ENCODE data around the gene ALK.

GRCh38 chr2:29398384-29399237 lies 522.8 kb downstream of the ALK start:
- TF ChIP-seq, protein P1, sequence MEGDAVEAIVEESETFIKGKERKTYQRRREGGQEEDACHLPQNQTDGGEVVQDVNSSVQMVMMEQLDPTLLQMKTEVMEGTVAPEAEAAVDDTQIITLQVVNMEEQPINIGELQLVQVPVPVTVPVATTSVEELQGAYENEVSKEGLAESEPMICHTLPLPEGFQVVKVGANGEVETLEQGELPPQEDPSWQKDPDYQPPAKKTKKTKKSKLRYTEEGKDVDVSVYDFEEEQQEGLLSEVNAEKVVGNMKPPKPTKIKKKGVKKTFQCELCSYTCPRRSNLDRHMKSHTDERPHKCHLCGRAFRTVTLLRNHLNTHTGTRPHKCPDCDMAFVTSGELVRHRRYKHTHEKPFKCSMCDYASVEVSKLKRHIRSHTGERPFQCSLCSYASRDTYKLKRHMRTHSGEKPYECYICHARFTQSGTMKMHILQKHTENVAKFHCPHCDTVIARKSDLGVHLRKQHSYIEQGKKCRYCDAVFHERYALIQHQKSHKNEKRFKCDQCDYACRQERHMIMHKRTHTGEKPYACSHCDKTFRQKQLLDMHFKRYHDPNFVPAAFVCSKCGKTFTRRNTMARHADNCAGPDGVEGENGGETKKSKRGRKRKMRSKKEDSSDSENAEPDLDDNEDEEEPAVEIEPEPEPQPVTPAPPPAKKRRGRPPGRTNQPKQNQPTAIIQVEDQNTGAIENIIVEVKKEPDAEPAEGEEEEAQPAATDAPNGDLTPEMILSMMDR (IDR thresholded peaks at IDR 0.05) = no peak
- TF ChIP-seq POLR2A (IDR thresholded peaks at IDR 0.05) (no peak), EP300 (IDR thresholded peaks at IDR 0.05) (no peak), POLR2AphosphoS5 (IDR thresholded peaks at IDR 0.05) (no peak)

Measured in sigmoid colon (tissue), 4 donors.